ENCODE data around the gene USP24. TPM values are rescaled to one million over a fixed set of nuclear protein-coding genes. Genes with fewer than 3 reads are reported as not detected.

Gene USP24
- polyA plus RNA-seq, 1 donor from 2014 or later = 29.5 TPM

- Histone ChIP-seq H3K4me3 (ENCODE audit: low read length) (no peak overlapping the region), H4K20me1 (ENCODE audit: insufficient read depth) (no peaks in the 10 kb centered on the region), H3K9me2 (ENCODE audit: insufficient read depth, low read length) (no peaks in the 10 kb centered on the region), H3K79me2 (replicated peaks; ENCODE audit: insufficient read depth, low read length) (peaks cover 60% of the 10 kb centered on the region), H3K9ac (ENCODE audit: low read length) (no peak overlapping the region), H3K9me3 (ENCODE audit: low read length) (no peaks in the 10 kb centered on the region), H3K27ac (ENCODE audit: low read length) (no peak overlapping the region), H3K4me2 (ENCODE audit: low read length) (no peak overlapping the region), H3K27me3 (ENCODE audit: insufficient read depth, low read depth, low read length) (no peaks in the 10 kb centered on the region), H3K36me3 (ENCODE audit: insufficient read depth, low read length) (no peaks in the 10 kb centered on the region), H3F3A (ENCODE audit: insufficient read depth, low read length, poor library complexity, severe bottlenecking) (no peaks in the 10 kb centered on the region), H2AFZ (ENCODE audit: low read depth, low read length) (no peak overlapping the region)
- TF ChIP-seq POLR2AphosphoS5 (IDR thresholded peaks at IDR 0.05) = no peak
- TF ChIP-seq EZH2 (IDR thresholded peaks at IDR 0.05; ENCODE audit: borderline replicate concordance, insufficient read depth, low read length, poor library complexity, severe bottlenecking) = no peak
- no peak for TF ChIP-seq MXI1 (conservative IDR thresholded peaks at IDR 0.05; ENCODE audit: poor library complexity, severe bottlenecking)
- no peak for TF ChIP-seq SMC3 (conservative IDR thresholded peaks at IDR 0.05; ENCODE audit: poor library complexity)
- TF ChIP-seq TAF1 (IDR thresholded peaks at IDR 0.05; ENCODE audit: low read depth) = no peak
- no peak for TF ChIP-seq EP300 (conservative IDR thresholded peaks at IDR 0.05; ENCODE audit: poor library complexity, severe bottlenecking)
- no peak for TF ChIP-seq CTCF (IDR thresholded peaks at IDR 0.05; ENCODE audit: poor library complexity, severe bottlenecking)
- TF ChIP-seq REST (IDR thresholded peaks at IDR 0.05; ENCODE audit: borderline replicate concordance) = no peak
- no peak for TF ChIP-seq RAD21 (conservative IDR thresholded peaks at IDR 0.05)
Measured at GRCh38 chr1:55206210-55206609, 9.0 kb downstream of the USP24 start.

GRCh38 chr1:55204997-55205396, 10.2 kb downstream of the USP24 start:
- Histone ChIP-seq H2AFZ (ENCODE audit: low read depth, low read length) (no peak overlapping the region), H4K20me1 (ENCODE audit: insufficient read depth) (no peaks in the 10 kb centered on the region), H3K36me3 (ENCODE audit: insufficient read depth, low read length) (no peaks in the 10 kb centered on the region), H3K9ac (ENCODE audit: low read length) (no peak overlapping the region), H3K27me3 (ENCODE audit: insufficient read depth, low read depth, low read length) (no peaks in the 10 kb centered on the region), H3K4me2 (ENCODE audit: low read length) (no peak overlapping the region), H3F3A (ENCODE audit: insufficient read depth, low read length, poor library complexity, severe bottlenecking) (no peaks in the 10 kb centered on the region), H3K79me2 (replicated peaks; ENCODE audit: insufficient read depth, low read length) (peaks cover 48% of the 10 kb centered on the region), H3K9me3 (ENCODE audit: low read length) (no peaks in the 10 kb centered on the region), H3K27ac (ENCODE audit: low read length) (no peak overlapping the region), H3K9me2 (ENCODE audit: insufficient read depth, low read length) (no peaks in the 10 kb centered on the region), H3K4me3 (ENCODE audit: low read length) (no peak overlapping the region)
- TF ChIP-seq MXI1 (conservative IDR thresholded peaks at IDR 0.05; ENCODE audit: poor library complexity, severe bottlenecking) = no peak
- TF ChIP-seq SMC3 (conservative IDR thresholded peaks at IDR 0.05; ENCODE audit: poor library complexity) = no peak
- TF ChIP-seq REST (IDR thresholded peaks at IDR 0.05; ENCODE audit: borderline replicate concordance) = no peak
- TF ChIP-seq POLR2AphosphoS5 (IDR thresholded peaks at IDR 0.05) = no peak
- no peak for TF ChIP-seq EZH2 (IDR thresholded peaks at IDR 0.05; ENCODE audit: borderline replicate concordance, insufficient read depth, low read length, poor library complexity, severe bottlenecking)
- TF ChIP-seq TAF1 (IDR thresholded peaks at IDR 0.05; ENCODE audit: low read depth) = no peak
- TF ChIP-seq EP300 (conservative IDR thresholded peaks at IDR 0.05; ENCODE audit: poor library complexity, severe bottlenecking) = no peak

All from neural cell (in vitro differentiated cells).